Fibroblast of the aortic adventitia (primary cell): ENCODE data around the gene HOXC4. TPM values are rescaled to one million over a fixed set of nuclear protein-coding genes. Genes with fewer than 3 reads are reported as not detected.
A peak's percentile ranks its signal among the peaks of the same experiment; 100 is the strongest.

ENCODE experiments used
- DNase-seq: peaks from one replicate; pipeline ENCODE4 v3.0.0-alpha.2; 2010; ENCODE audit warnings: low read depth
- H3K4me3 ChIP-seq: 2 replicates; pipeline ENCODE4 v1.5.1; 2011; ENCODE audit warnings: low read depth, mild to moderate bottlenecking, control low read depth, low read length, moderate library complexity
- CTCF ChIP-seq: IDR thresholded peaks from 2 replicates; pipeline ENCODE4 v1.5.1; 2011; ENCODE audit warnings: mild to moderate bottlenecking, low read length, control low read depth, inconsistent platforms; ENCODE audit not compliant: insufficient read depth
- total RNA-seq: library from RNA; depleted of rRNA; stranded (reverse); fragments of >200 nt; gene quantifications from 2 replicates; pipeline ENCODE4 v1.2.3, GENCODE V29; 2012; ENCODE audit warnings: low replicate concordance

HOXC4 gene
- total RNA-seq, 1 donor, result 0.36 TPM

GRCh38 chr12:54025499-54026405 is 27.9 kb upstream of the HOXC4 start:
- no peak for TF ChIP-seq CTCF
- no peak for DNase-seq
- H3K4me3 ChIP-seq, result no peak overlapping the region

- DNase-seq, result no peak
- H3K4me3 ChIP-seq, result no peak overlapping the region
- TF ChIP-seq CTCF, result no peak
Measured at GRCh38 chr12:54026640-54027441, 26.8 kb upstream of the HOXC4 start.

GRCh38 chr12:54027442-54027786 is 26.2 kb upstream of the HOXC4 start:
- no peak for DNase-seq
- H3K4me3 ChIP-seq, result no peak overlapping the region
- TF ChIP-seq CTCF, result no peak

- TF ChIP-seq CTCF, result no peak
- peak within 1 kb of the TSS; percentile 57 for H3K4me3 ChIP-seq
- peak; percentile 43 for DNase-seq
Measured at GRCh38 chr12:54028314-54029201, 25.1 kb upstream of the HOXC4 start, which contains the start of gene HOXC6. HOXC6 (plus strand) TSS chr12:54028440; CDS start chr12:54028522, 82 bp downstream.

GRCh38 chr12:54029529-54030441 is 23.9 kb upstream of the HOXC4 start:
- H3K4me3 ChIP-seq, result peak overlapping the region; percentile 25
- DNase-seq, result no peak
- no peak for TF ChIP-seq CTCF
